ENCODE results near the gene MUC4.

MUC4 gene

GRCh38 chr3:195811756-195812155, at the start of gene MUC4:
MUC4 (minus strand) TSS chr3:195811929; CDS start chr3:195811817, 112 bp downstream.
- no peak for DNase-seq (ENCODE audit: low read depth)

- DNase-seq (ENCODE audit: low read depth), result no peak
These were observed 48.7 kb upstream of the MUC4 start for GRCh38 chr3:195860456-195860855.

GRCh38 chr3:195859846-195860411, 48.2 kb upstream of the MUC4 start:
- no peak for DNase-seq (ENCODE audit: low read depth)

- DNase-seq (ENCODE audit: low read depth), result peak; percentile 46
These were observed 47.5 kb upstream of the MUC4 start for GRCh38 chr3:195859061-195859845.

GRCh38 chr3:195856410-195857084, 44.8 kb upstream of the MUC4 start:
- no peak for DNase-seq (ENCODE audit: low read depth)

GRCh38 chr3:195855471-195856409, 44.0 kb upstream of the MUC4 start:
- DNase-seq (ENCODE audit: low read depth), result no peak

GRCh38 chr3:195854628-195855294, 43.0 kb upstream of the MUC4 start:
- no peak for DNase-seq (ENCODE audit: low read depth)

- no peak for DNase-seq (ENCODE audit: low read depth)
These were observed 42.3 kb upstream of the MUC4 start for GRCh38 chr3:195853996-195854395.

GRCh38 chr3:195853036-195853435, 41.3 kb upstream of the MUC4 start:
- DNase-seq (ENCODE audit: low read depth), result no peak

- DNase-seq (ENCODE audit: low read depth), result peak; percentile 66
These were observed 39.3 kb upstream of the MUC4 start for GRCh38 chr3:195850857-195851543.

GRCh38 chr3:195849322-195850074, 37.8 kb upstream of the MUC4 start:
- DNase-seq (ENCODE audit: low read depth), result no peak

GRCh38 chr3:195847055-195847950, 35.6 kb upstream of the MUC4 start:
- DNase-seq (ENCODE audit: low read depth), result no peak

GRCh38 chr3:195845483-195845882, 33.8 kb upstream of the MUC4 start:
- no peak for DNase-seq (ENCODE audit: low read depth)

GRCh38 chr3:195844671-195845218, 33.0 kb upstream of the MUC4 start:
- no peak for DNase-seq (ENCODE audit: low read depth)

GRCh38 chr3:195839260-195840010, 27.7 kb upstream of the MUC4 start:
- no peak for DNase-seq (ENCODE audit: low read depth)

- no peak for DNase-seq (ENCODE audit: low read depth)
These were observed 27.0 kb upstream of the MUC4 start for GRCh38 chr3:195838714-195839113.

- no peak for DNase-seq (ENCODE audit: low read depth)
These were observed 24.9 kb upstream of the MUC4 start for GRCh38 chr3:195836476-195837135.

Data from stimulated activated CD8-positive, alpha-beta memory T cell treated with anti-CD3 and anti-CD28 coated beads, Interleukin-12 subunit alpha, Interleukin-12 subunit beta, amount 100 ng/mL, for 4 hours (primary cell).